Ascending aorta (tissue), 2 donors: ENCODE data around the gene ACBD4. TPM values are rescaled to one million over a fixed set of nuclear protein-coding genes. Genes with fewer than 3 reads are reported as not detected.
A peak's percentile ranks its signal among the peaks of the same experiment; 100 is the strongest.

Experiments used
- DNase-seq, 2 donors: peaks; one replicate each; pipeline ENCODE4 v3.0.0-alpha.2; 2019; ENCODE audit warnings: low spot score in 2 of 2
- H3K27ac ChIP-seq, 2 donors: fragments of 200-600 bp; sonication (generic); one replicate each; pipeline ENCODE4 v1.5.1; 2016 to 2017; ENCODE audit warnings: mild to moderate bottlenecking in 1 of 2
- H3K27me3 ChIP-seq: fragments of 200-600 bp; sonication (generic); one replicate; pipeline ENCODE4 v1.5.1; 2017
- H3K36me3 ChIP-seq, 2 donors: fragments of 200-600 bp; sonication (generic); one replicate each; pipeline ENCODE4 v1.5.1; 2016
- H3K4me1 ChIP-seq, 2 donors: fragments of 200-600 bp; sonication (generic); one replicate each; pipeline ENCODE4 v1.5.1; 2016 to 2017; ENCODE audit warnings: mild to moderate bottlenecking in 1 of 2
- H3K4me3 ChIP-seq, 2 donors: fragments of 200-600 bp; sonication (generic); one replicate each; pipeline ENCODE4 v1.5.1; 2016 to 2017; ENCODE audit warnings: mild to moderate bottlenecking in 1 of 2
- H3K9me3 ChIP-seq, 2 donors: fragments of 200-600 bp; sonication (generic); one replicate each; pipeline ENCODE4 v1.5.1; 2016
- CTCF ChIP-seq, 3 experiments: fragments of 200-600 bp in 2 of 3; fragments of 450-650 bp in 1 of 3; sonication (generic) in 2 of 3; IDR thresholded peaks; one replicate each; pipeline ENCODE4 v1.5.1; 2016 to 2019; ENCODE audit warnings: antibody characterized with exemption in 3 of 3, mild to moderate bottlenecking in 1 of 3, moderate library complexity in 1 of 3
- intact Hi-C: fragments of 100-400 bp; cut with DNase I; formaldehyde crosslinking; loops from one replicate; pipeline ENCODE4 v1.15.1; 2023
- total RNA-seq: library from RNA; depleted of rRNA; stranded (reverse); fragments of >200 nt; gene quantifications from one replicate; pipeline ENCODE4 v1.1.0, GENCODE V29; 2016

Gene ACBD4
- total RNA-seq, 1 donor from 2014 or later = 14.7 TPM

GRCh38 chr17:45130681-45131615 lies 4.5 kb upstream of the ACBD4 start:
- intact Hi-C loops = no loop called here
- DNase-seq = peak in 1 of 2 donors; percentile 63
- Histone ChIP-seq H3K4me1 (peaks cover 3 to 45% of the 10 kb centered on the region in 2 donors), H3K9me3 (no peaks in the 10 kb centered on the region), H3K36me3 (no peaks in the 10 kb centered on the region), H3K4me3 (peak overlapping the region; percentile 94 to 98), H3K27ac (peak overlapping the region; percentile 95 to 97), H3K27me3 (no peaks in the 10 kb centered on the region)
- TF ChIP-seq CTCF (IDR thresholded peaks at IDR 0.05) = no peak

GRCh38 chr17:45131616-45132319 lies 3.7 kb upstream of the ACBD4 start:
- Histone ChIP-seq H3K9me3 (no peaks in the 10 kb centered on the region), H3K27me3 (no peaks in the 10 kb centered on the region), H3K36me3 (no peaks in the 10 kb centered on the region), H3K27ac (peak overlapping the region; percentile 95 to 97), H3K4me1 (peaks cover 8 to 48% of the 10 kb centered on the region in 2 donors), H3K4me3 (peak overlapping the region; percentile 94 to 98)
- DNase-seq = peak in 1 of 2 donors; percentile 69
- intact Hi-C loops = loop anchor here (2.0 kb wide), 5 partner anchors 33 to 211 kb away; partner anchors contain the start of genes DCAKD and NMT1
- peak; percentile 81 to 98 (median 95) for TF ChIP-seq CTCF (IDR thresholded peaks at IDR 0.05)

GRCh38 chr17:45132320-45132571 lies 3.2 kb upstream of the ACBD4 start, which contains the start of gene PLCD3:
Gene PLCD3, minus strand, starts transcription at chr17:45132515. Its CDS starts 105 bp downstream, at chr17:45132410.
- H3K27ac ChIP-seq = peak within 1 kb of the TSS; percentile 95 to 97
- H3K4me1 ChIP-seq = peaks cover 7 to 47% of the 10 kb centered on the region in 2 donors
- intact Hi-C loops = loop anchor here (2.0 kb wide), 5 partner anchors 33 to 211 kb away; partner anchors contain the start of genes DCAKD and NMT1

GRCh38 chr17:45132572-45133463 lies 2.7 kb upstream of the ACBD4 start:
- Histone ChIP-seq H3K27ac (peak overlapping the region; percentile 95 to 97), H3K4me3 (peak overlapping the region; percentile 94 to 98), H3K36me3 (peaks cover 0 to 2% of the 10 kb centered on the region in 2 donors), H3K27me3 (no peaks in the 10 kb centered on the region), H3K9me3 (no peaks in the 10 kb centered on the region), H3K4me1 (peaks cover 5 to 41% of the 10 kb centered on the region in 2 donors)
- peak in 1 of 2 donors; percentile 91 for DNase-seq
- TF ChIP-seq CTCF (IDR thresholded peaks at IDR 0.05) = peak; percentile 83 to 96 (median 91)
- intact Hi-C loops = loop anchor here (1.0 to 2.0 kb wide), 6 partner anchors 34 to 358 kb away; partner anchors contain the start of genes DCAKD and NMT1

More at GRCh38 chr17:45132320-45132571, 3.2 kb upstream of the ACBD4 start, which contains the start of gene PLCD3:
- peak within 1 kb of the TSS; percentile 94 to 98 for H3K4me3 ChIP-seq
- H3K36me3 ChIP-seq = no peaks in the 10 kb centered on the region
- no peak for DNase-seq
- no peak for TF ChIP-seq CTCF (IDR thresholded peaks at IDR 0.05)
- H3K27me3 ChIP-seq = no peaks in the 10 kb centered on the region
- no peaks in the 10 kb centered on the region for H3K9me3 ChIP-seq
